HG02938 (cell line): ENCODE measurements around the gene HORMAD1.
A peak's percentile ranks its signal among the peaks of the same experiment; 100 is the strongest.
"Not testable (repeated sequence)": the region's sequence is repeated elsewhere in the genome, so short reads cannot be mapped to it uniquely, and the experiment has no call there.

ENCODE experiments used
- ATAC-seq: cut with Tn5 transposase; IDR thresholded peaks from one replicate; pipeline ENCODE4 v1.9.1; 2021; ENCODE audit warnings: mild to moderate bottlenecking, moderate library complexity; ENCODE audit not compliant: unreplicated experiment

Gene HORMAD1

GRCh38 chr1:150696995-150697927, 23.4 kb downstream of the HORMAD1 start, which contains the start of gene GOLPH3L:
GOLPH3L (minus strand) TSS chr1:150697154; CDS start chr1:150694838, 2,316 bp downstream.
- peak; percentile 98 for ATAC-seq

- ATAC-seq: no peak
These were observed 24.1 kb downstream of the HORMAD1 start for GRCh38 chr1:150696590-150696989.

DNA sequence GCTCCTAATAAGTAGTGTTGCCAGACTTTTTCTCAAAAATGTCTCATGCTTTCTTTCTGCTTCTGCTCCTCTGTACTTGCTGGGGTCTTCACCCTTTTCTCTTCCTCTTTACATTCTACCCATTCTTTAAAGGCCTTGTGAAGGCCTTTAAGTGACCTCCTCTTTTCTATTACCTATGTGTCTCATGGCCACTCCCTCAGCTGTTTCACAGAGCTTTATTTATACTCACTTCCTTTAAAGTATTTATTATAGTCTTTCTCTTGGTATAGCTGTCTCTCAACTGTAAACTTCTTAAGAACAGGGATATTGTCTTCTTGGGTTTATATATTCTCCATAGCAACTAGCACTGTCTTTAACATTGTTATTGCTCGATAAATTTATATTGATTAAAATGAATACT, 24.5 kb downstream of the HORMAD1 start:
- ATAC-seq: no peak

- no peak for ATAC-seq
These were observed 25.1 kb downstream of the HORMAD1 start for GRCh38 chr1:150695561-150695960.

DNA sequence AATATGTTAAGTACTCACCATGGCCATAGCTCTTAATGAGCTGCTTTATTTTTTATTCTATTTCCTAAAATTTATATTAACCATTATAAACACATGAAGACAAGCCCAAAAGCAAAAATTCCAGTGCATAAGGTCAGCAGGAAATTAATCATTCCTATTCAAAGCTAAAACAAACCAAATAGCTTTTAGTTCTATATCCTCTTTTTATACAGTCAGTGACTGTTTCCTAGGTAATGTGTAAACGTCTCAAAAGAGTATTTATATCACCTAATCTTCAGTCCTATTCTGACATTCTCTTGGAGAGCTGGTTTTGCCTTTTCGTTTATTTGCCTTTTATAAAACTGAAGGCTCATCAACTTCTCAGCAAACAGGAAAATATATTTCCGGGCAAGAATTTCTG, 28.0 kb downstream of the HORMAD1 start:
- no peak for ATAC-seq

- ATAC-seq: no peak
These were observed 31.9 kb downstream of the HORMAD1 start for GRCh38 chr1:150688763-150689162.

DNA sequence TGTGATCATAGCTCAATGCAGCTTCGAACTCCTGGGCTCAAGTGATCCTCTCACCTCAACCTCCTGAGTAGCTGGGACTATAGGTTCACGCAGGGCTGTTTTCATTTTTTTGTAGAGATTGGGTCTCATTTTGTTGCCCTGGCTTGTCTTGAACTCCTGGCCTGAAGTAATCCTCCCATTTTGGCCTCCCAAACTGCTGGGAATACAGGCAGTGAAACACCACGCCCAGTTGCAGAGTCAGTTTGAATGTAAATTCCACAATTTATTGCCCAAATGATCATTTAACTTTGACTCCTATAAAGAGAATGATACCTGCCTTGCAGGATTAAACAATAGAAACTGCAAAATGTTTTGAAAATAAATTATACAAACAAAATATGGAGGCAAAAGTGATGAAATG, 34.4 kb downstream of the HORMAD1 start:
- ATAC-seq: no peak

GRCh38 chr1:150683914-150684313, 36.8 kb downstream of the HORMAD1 start:
- ATAC-seq: no peak

GRCh38 chr1:150678988-150679387, 41.7 kb downstream of the HORMAD1 start:
- ATAC-seq: no peak

- ATAC-seq: no peak
These were observed 45.8 kb downstream of the HORMAD1 start for GRCh38 chr1:150674881-150675280.

DNA sequence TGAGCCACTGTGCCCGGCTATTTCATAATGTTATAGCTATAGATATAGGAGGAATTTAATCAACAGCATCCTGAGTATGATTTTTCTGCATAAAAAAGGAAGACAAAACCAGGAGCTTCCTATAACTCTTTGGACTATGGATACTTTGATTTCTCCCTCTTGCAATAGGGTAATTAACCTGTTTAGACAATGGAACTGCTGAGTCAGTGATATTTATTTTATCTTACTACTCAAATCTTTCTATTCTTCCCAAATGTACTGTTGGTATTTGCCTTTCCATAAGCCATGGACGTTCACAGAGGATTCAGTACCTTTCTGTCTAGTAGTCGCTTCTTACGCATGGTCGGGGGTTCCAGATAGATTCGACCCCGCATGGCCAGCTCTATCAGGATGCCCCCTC, 57.4 kb downstream of the HORMAD1 start:
- no peak for ATAC-seq

- ATAC-seq: no peak
These were observed 57.9 kb downstream of the HORMAD1 start for GRCh38 chr1:150662811-150663210.

GRCh38 chr1:150661156-150661555, 59.5 kb downstream of the HORMAD1 start:
- no peak for ATAC-seq

- no peak for ATAC-seq
These were observed 60.1 kb downstream of the HORMAD1 start for GRCh38 chr1:150660584-150660983.

GRCh38 chr1:150657064-150657463, 63.6 kb downstream of the HORMAD1 start:
- ATAC-seq: not testable (repeated sequence)

DNA sequence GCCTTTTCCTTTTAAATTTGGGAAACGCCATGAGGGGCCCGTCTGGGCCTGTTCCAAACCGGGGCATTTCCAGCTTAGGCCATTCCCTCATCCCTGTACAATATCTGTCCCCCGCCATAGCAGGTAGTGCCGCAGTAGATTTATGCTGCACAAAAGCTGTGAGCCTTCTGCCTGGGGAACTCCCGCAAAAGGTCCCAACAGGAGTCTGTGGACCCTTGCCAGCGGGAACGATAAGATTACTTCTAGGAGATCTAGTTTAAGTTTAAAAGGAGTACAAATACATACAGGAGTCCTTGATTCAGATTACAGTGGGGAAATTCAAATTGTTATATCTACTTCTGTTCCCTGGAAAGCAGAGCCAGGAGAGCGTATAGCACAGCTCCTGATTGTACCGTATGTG, 66.1 kb downstream of the HORMAD1 start:
- ATAC-seq: not testable (repeated sequence)

GRCh38 chr1:150650193-150650592, 70.5 kb downstream of the HORMAD1 start:
- no peak for ATAC-seq

DNA sequence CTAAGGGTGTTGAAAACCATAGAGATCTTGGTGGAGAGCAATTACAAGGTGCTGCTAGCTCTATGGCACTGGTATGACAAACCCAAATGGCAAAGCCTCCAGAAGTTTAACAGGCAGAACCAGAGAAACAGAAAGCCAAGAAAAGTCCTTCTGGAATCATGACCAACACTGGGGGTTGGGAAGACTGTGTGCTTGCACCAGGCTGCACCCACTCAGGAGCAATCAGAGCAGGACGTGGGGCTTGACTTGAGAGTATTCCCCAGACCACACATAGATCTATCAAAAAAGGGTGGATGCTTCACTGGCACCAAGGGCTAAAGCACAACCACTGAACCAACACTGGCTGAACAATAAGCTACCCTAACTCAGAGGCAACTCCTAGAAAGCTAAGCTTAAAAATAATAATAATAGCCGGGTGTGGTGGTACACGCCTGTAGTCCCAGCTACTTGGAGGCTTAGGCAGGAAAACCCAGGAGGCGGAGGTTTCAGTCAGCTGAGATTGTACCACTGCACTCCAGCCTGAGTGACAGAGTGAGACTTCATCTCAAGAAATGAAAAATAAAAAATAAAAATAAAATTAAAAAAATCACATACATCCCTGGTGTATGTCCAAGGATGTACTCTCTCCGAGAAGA, 71.1 kb downstream of the HORMAD1 start:
- ATAC-seq: no peak
